ENCODE data around the gene DCST2. TPM values are rescaled to one million over a fixed set of nuclear protein-coding genes. Genes with fewer than 3 reads are reported as not detected.

DCST2 gene
- polyA plus RNA-seq, 3 donors, result 2.6 TPM; not detected in 2

GRCh38 chr1:155080312-155081228 lies 47.0 kb upstream of the DCST2 start:
- peak in 1 of 3 donors; percentile 1 for DNase-seq
- Histone ChIP-seq H2AFZ (ENCODE audit: insufficient read depth, low read depth, low read length, poor library complexity, severe bottlenecking) (no peak overlapping the region), H3K27me3 (ENCODE audit: control insufficient read depth in 2 of 2, insufficient read depth in 2 of 2, low read length in 2 of 2) (peaks cover 57 to 75% of the 10 kb centered on the region in 2 donors), H3K4me3 (replicated peaks in 1 of 3; ENCODE audit: low read depth in 2 of 3, low read length in 3 of 3) (peak overlapping the region in 1 of 3 experiments; percentile 63), H3K27ac (ENCODE audit: low read depth in 1 of 2, low read length in 2 of 2) (no peak overlapping the region), H4K20me1 (ENCODE audit: insufficient read depth, low read length) (peaks cover 41% of the 10 kb centered on the region), H3K4me1 (ENCODE audit: control insufficient read depth in 1 of 2, insufficient read depth in 2 of 2, low read length in 2 of 2) (peaks cover 52 to 63% of the 10 kb centered on the region in 2 donors), H3K79me2 (ENCODE audit: insufficient read depth, low read length) (no peaks in the 10 kb centered on the region), H3K9me3 (replicated peaks in 1 of 2; ENCODE audit: control insufficient read depth in 1 of 2, insufficient read depth in 1 of 2, low read length in 2 of 2) (peaks cover 0 to 16% of the 10 kb centered on the region in 2 donors), H3K4me2 (replicated peaks; ENCODE audit: extremely low read depth, low read length, poor library complexity, severe bottlenecking) (peak overlapping the region; percentile 77), H3K36me3 (replicated peaks in 1 of 2; ENCODE audit: control insufficient read depth in 1 of 2, insufficient read depth in 2 of 2, low read length in 2 of 2) (no peaks in the 10 kb centered on the region), H3K9ac (ENCODE audit: insufficient read depth, low read length, poor library complexity, severe bottlenecking) (no peak overlapping the region)
- H3K27ac Mint-ChIP-seq, result no peak overlapping the region
- peaks cover 46% of the 10 kb centered on the region for H3K4me1 Mint-ChIP-seq
- WGBS (ENCODE audit: insufficient coverage), result 0% methylated on average over 33 of the region's 71 CpGs
- peaks cover 13 to 18% of the 10 kb centered on the region in 2 donors for H3K36me3 Mint-ChIP-seq
- peaks cover 0 to 41% (median 15%) of the 10 kb centered on the region in 7 donors for H3K9me3 Mint-ChIP-seq
- TF ChIP-seq CTCF (IDR thresholded peaks at IDR 0.05), result no peak
- peaks cover 61 to 78% (median 72%) of the 10 kb centered on the region in 3 donors for H3K27me3 Mint-ChIP-seq (ENCODE audit: low read depth in 3 of 3)
- intact Hi-C loops (cut with micrococcal nuclease), result loop anchor here in 1 of 2 donors (10.0 kb wide), 1 partner anchor 526 kb away; the partner anchor contains the start of gene UBE2Q1
- peak overlapping the region in 1 of 2 donors; percentile 94 for H3K4me3 Mint-ChIP-seq

GRCh38 chr1:155079487-155080311 lies 46.1 kb upstream of the DCST2 start:
- Mint-ChIP-seq H3K9me3 (peaks cover 0 to 41% (median 15%) of the 10 kb centered on the region in 7 donors), H3K4me3 (peak overlapping the region; percentile 65 to 91), H3K4me1 (peaks cover 43% of the 10 kb centered on the region), H3K27me3 (ENCODE audit: low read depth in 3 of 3) (peaks cover 61 to 80% (median 75%) of the 10 kb centered on the region in 3 donors), H3K36me3 (peaks cover 13 to 18% of the 10 kb centered on the region in 2 donors), H3K27ac (peak overlapping the region in 1 of 7 donors; percentile 41)
- no peak for TF ChIP-seq CTCF (IDR thresholded peaks at IDR 0.05)
- Histone ChIP-seq H3K9ac (ENCODE audit: insufficient read depth, low read length, poor library complexity, severe bottlenecking) (no peak overlapping the region), H4K20me1 (ENCODE audit: insufficient read depth, low read length) (peaks cover 41% of the 10 kb centered on the region), H3K27ac (ENCODE audit: low read depth in 1 of 2, low read length in 2 of 2) (no peak overlapping the region), H3K9me3 (replicated peaks in 1 of 2; ENCODE audit: control insufficient read depth in 1 of 2, insufficient read depth in 1 of 2, low read length in 2 of 2) (peaks cover 0 to 16% of the 10 kb centered on the region in 2 donors), H3K4me2 (replicated peaks; ENCODE audit: extremely low read depth, low read length, poor library complexity, severe bottlenecking) (peak overlapping the region; percentile 77), H3K36me3 (replicated peaks in 1 of 2; ENCODE audit: control insufficient read depth in 1 of 2, insufficient read depth in 2 of 2, low read length in 2 of 2) (no peaks in the 10 kb centered on the region), H3K27me3 (ENCODE audit: control insufficient read depth in 2 of 2, insufficient read depth in 2 of 2, low read length in 2 of 2) (peaks cover 57 to 76% of the 10 kb centered on the region in 2 donors), H3K4me3 (replicated peaks in 1 of 3; ENCODE audit: low read depth in 2 of 3, low read length in 3 of 3) (peak overlapping the region in 1 of 3 experiments; percentile 67), H3K79me2 (ENCODE audit: insufficient read depth, low read length) (no peaks in the 10 kb centered on the region), H3K4me1 (ENCODE audit: control insufficient read depth in 1 of 2, insufficient read depth in 2 of 2, low read length in 2 of 2) (peaks cover 49 to 58% of the 10 kb centered on the region in 2 donors), H2AFZ (ENCODE audit: insufficient read depth, low read depth, low read length, poor library complexity, severe bottlenecking) (no peak overlapping the region)
- intact Hi-C loops (cut with micrococcal nuclease), result loop anchor here in 1 of 2 donors (10.0 kb wide), 1 partner anchor 525 kb away; the partner anchor contains the start of gene UBE2Q1
- no peak for DNase-seq
- under 1% methylated on average over 46 of the region's 67 CpGs for WGBS (ENCODE audit: insufficient coverage)
